Lower leg skin (tissue), 3 donors: ENCODE measurements around the gene PFN4.
"Not testable (repeated sequence)": the region's sequence is repeated elsewhere in the genome, so short reads cannot be mapped to it uniquely, and the experiment has no call there.

Experiments
- POLR2A ChIP-seq, 2 donors: fragments of 450-650 bp; IDR thresholded peaks; one replicate each; pipeline ENCODE4 v1.6.1; 2016 to 2017; ENCODE audit warnings: antibody characterized with exemption in 2 of 2, mild to moderate bottlenecking in 1 of 2, moderate library complexity in 1 of 2
- TF ChIP-seq, protein P1 (sequence below), 3 donors: fragments of 450-650 bp; IDR thresholded peaks; one replicate each; pipeline ENCODE4 v1.5.1; 2016; ENCODE audit warnings: antibody characterized with exemption in 3 of 3, mild to moderate bottlenecking in 3 of 3, moderate library complexity in 2 of 3

- TF ChIP-seq, protein P1, sequence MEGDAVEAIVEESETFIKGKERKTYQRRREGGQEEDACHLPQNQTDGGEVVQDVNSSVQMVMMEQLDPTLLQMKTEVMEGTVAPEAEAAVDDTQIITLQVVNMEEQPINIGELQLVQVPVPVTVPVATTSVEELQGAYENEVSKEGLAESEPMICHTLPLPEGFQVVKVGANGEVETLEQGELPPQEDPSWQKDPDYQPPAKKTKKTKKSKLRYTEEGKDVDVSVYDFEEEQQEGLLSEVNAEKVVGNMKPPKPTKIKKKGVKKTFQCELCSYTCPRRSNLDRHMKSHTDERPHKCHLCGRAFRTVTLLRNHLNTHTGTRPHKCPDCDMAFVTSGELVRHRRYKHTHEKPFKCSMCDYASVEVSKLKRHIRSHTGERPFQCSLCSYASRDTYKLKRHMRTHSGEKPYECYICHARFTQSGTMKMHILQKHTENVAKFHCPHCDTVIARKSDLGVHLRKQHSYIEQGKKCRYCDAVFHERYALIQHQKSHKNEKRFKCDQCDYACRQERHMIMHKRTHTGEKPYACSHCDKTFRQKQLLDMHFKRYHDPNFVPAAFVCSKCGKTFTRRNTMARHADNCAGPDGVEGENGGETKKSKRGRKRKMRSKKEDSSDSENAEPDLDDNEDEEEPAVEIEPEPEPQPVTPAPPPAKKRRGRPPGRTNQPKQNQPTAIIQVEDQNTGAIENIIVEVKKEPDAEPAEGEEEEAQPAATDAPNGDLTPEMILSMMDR (IDR thresholded peaks at IDR 0.05): not testable (repeated sequence)
- not testable (repeated sequence) for TF ChIP-seq POLR2A (IDR thresholded peaks at IDR 0.05)
Observed at GRCh38 chr2:24095171-24095677, 27.9 kb downstream of the PFN4 start.
